ENCODE measurements around the gene SLC22A24. TPM values are rescaled to one million over a fixed set of nuclear protein-coding genes. Genes with fewer than 3 reads are reported as not detected.
"Not testable (repeated sequence)": the region's sequence is repeated elsewhere in the genome, so short reads cannot be mapped to it uniquely, and the experiment has no call there.

SLC22A24 gene
- polyA plus RNA-seq, 1 experiment: not detected

- TF ChIP-seq CTCF (IDR thresholded peaks at IDR 0.05; ENCODE audit: low read depth, low read length): no peak
- Histone ChIP-seq H3K27ac (ENCODE audit: low read depth, low read length) (no peak overlapping the region), H3K4me3 (ENCODE audit: low read depth, low read length) (no peak overlapping the region), H3K27me3 (ENCODE audit: control insufficient read depth, insufficient read depth, low read length) (no peaks in the 10 kb centered on the region), H3K9me3 (ENCODE audit: control insufficient read depth, insufficient read depth, low read length) (no peaks in the 10 kb centered on the region)
- DNase-seq (ENCODE audit: low read depth, low spot score): no peak
- CTCF ChIA-PET: no interaction called here
- POLR2A ChIA-PET: no interaction called here
Measured at GRCh38 chr11:63099555-63099954, 44.5 kb downstream of the SLC22A24 start.

GRCh38 chr11:63080682-63081081 is 63.3 kb downstream of the SLC22A24 start:
- CTCF ChIA-PET: no interaction called here
- no peak overlapping the region for H3K4me3 ChIP-seq (ENCODE audit: low read depth, low read length)
- no peak for TF ChIP-seq CTCF (IDR thresholded peaks at IDR 0.05; ENCODE audit: low read depth, low read length)
- no peak overlapping the region for H3K27ac ChIP-seq (ENCODE audit: low read depth, low read length)
- POLR2A ChIA-PET: no interaction called here
- H3K27me3 ChIP-seq (ENCODE audit: control insufficient read depth, insufficient read depth, low read length): no peaks in the 10 kb centered on the region
- no peak for DNase-seq (ENCODE audit: low read depth, low spot score)
- H3K9me3 ChIP-seq (ENCODE audit: control insufficient read depth, insufficient read depth, low read length): no peaks in the 10 kb centered on the region

- H3K4me3 ChIP-seq (ENCODE audit: low read depth, low read length); H3K9me3 ChIP-seq (ENCODE audit: control insufficient read depth, insufficient read depth, low read length); H3K27me3 ChIP-seq (ENCODE audit: control insufficient read depth, insufficient read depth, low read length); H3K27ac ChIP-seq (ENCODE audit: low read depth, low read length); POLR2A ChIA-PET; DNase-seq (ENCODE audit: low read depth, low spot score): not testable (repeated sequence)
- CTCF ChIA-PET: interaction anchor here (1.4 kb wide), 1 partner anchor 11 kb away, joined by 8 read pairs; no protein-coding TSS in a partner anchor
Measured at GRCh38 chr11:63046203-63046602, 97.8 kb downstream of the SLC22A24 start.

GRCh38 chr11:63042596-63042995 is 101.4 kb downstream of the SLC22A24 start:
- POLR2A ChIA-PET: no interaction called here
- H3K27ac ChIP-seq (ENCODE audit: low read depth, low read length): no peak overlapping the region
- CTCF ChIA-PET: interaction anchor here (0.9 kb wide), 1 partner anchor 19 kb away, joined by 4 read pairs; no protein-coding TSS in a partner anchor
- DNase-seq (ENCODE audit: low read depth, low spot score): no peak
- no peaks in the 10 kb centered on the region for H3K27me3 ChIP-seq (ENCODE audit: control insufficient read depth, insufficient read depth, low read length)
- H3K4me3 ChIP-seq (ENCODE audit: low read depth, low read length): no peak overlapping the region
- H3K9me3 ChIP-seq (ENCODE audit: control insufficient read depth, insufficient read depth, low read length): no peaks in the 10 kb centered on the region; the same call in 1 of the 2 replicates
- TF ChIP-seq CTCF (IDR thresholded peaks at IDR 0.05; ENCODE audit: low read depth, low read length): no peak

- no peak overlapping the region for H3K27ac ChIP-seq (ENCODE audit: low read depth, low read length)
- peaks cover 11% of the 10 kb centered on the region for H3K27me3 ChIP-seq (ENCODE audit: control insufficient read depth, insufficient read depth, low read length)
- CTCF ChIA-PET: interaction anchor here (4.7 to 5.4 kb wide), 2 partner anchors 9 to 128 kb away, joined by 33 to 63 read pairs; no protein-coding TSS in a partner anchor
- DNase-seq (ENCODE audit: low read depth, low spot score): no peak
- H3K9me3 ChIP-seq (ENCODE audit: control insufficient read depth, insufficient read depth, low read length): no peaks in the 10 kb centered on the region
- no peak overlapping the region for H3K4me3 ChIP-seq (ENCODE audit: low read depth, low read length)
- no peak for TF ChIP-seq CTCF (IDR thresholded peaks at IDR 0.05; ENCODE audit: low read depth, low read length)
- POLR2A ChIA-PET: no interaction called here
Measured at GRCh38 chr11:63032457-63032856, 111.6 kb downstream of the SLC22A24 start.

Other genes with a start within 250 kb of the SLC22A24 start
- not detected in 2 replicates for gene CHRM1, start 222.9 kb downstream of the SLC22A24 start, polyA plus RNA-seq (2011; rRNA removed)
- not detected in 2 replicates for gene SLC22A6, start 159.3 kb downstream of the SLC22A24 start, polyA plus RNA-seq (2011; rRNA removed)
- gene SLC22A8, start 128.4 kb downstream of the SLC22A24 start, polyA plus RNA-seq (2011; rRNA removed): not detected in 2 replicates
- not detected in 2 replicates for gene SLC22A25, start 99.4 kb upstream of the SLC22A24 start, polyA plus RNA-seq (2011; rRNA removed)
- not detected in 2 replicates for gene SLC22A9, start 225.6 kb upstream of the SLC22A24 start, polyA plus RNA-seq (2011; rRNA removed)

Measured in AG04450 (cell line).